GM19035 (cell line): ENCODE results near the gene PHKG2.
"Not testable (repeated sequence)": the region's sequence is repeated elsewhere in the genome, so short reads cannot be mapped to it uniquely, and the experiment has no call there.

Source experiments
- ATAC-seq: cut with Tn5 transposase; IDR thresholded peaks from one replicate; pipeline ENCODE4 v1.9.1; 2021; ENCODE audit not compliant: unreplicated experiment

PHKG2 gene, protein sequence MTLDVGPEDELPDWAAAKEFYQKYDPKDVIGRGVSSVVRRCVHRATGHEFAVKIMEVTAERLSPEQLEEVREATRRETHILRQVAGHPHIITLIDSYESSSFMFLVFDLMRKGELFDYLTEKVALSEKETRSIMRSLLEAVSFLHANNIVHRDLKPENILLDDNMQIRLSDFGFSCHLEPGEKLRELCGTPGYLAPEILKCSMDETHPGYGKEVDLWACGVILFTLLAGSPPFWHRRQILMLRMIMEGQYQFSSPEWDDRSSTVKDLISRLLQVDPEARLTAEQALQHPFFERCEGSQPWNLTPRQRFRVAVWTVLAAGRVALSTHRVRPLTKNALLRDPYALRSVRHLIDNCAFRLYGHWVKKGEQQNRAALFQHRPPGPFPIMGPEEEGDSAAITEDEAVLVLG

DNA sequence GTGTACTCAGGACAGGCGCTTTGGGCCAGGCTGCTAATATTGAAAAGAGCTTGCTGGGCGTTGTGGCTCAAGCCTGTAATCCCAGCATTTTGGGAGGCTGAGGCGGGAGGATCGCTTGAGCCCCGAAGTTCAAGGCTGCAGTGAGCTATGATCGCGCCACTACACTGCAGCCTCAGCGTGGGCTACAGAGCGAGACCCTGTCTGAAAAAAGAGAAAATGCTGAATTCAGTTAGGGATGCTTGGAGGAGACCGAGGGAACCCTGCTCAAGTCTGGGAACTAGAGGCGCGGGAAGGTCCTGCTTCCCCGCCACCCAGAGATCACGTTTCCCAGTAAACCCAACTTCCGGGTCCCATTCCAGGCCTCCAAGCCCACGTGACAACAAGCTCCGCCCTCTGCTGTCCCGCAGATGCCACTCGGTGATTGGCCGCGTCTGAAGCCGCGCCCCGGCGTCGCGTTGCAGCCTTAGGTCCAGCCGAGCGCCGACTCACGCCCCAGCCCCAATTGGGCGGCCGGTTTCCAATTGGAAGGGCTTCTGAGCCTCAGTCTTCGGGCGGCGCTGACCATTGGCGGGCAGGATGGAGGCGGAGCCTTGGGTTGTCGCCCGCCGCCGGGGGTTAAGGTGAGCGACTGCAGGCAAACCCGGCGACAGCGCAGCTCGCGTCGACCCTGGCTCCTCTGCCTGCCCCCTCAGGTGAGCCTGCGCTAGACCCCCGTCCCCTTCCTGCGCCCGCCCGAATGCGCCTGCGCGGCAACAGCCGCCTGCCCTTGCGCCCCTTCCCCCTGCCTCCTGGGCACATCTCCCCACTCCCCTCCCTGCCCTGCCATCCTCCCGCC lies at the start of gene PHKG2:
PHKG2 (plus strand) TSS at position 627 of the 835 bp plus-strand sequence. CDS start 396 bp downstream, outside the sequence.
- peak; percentile 97 for ATAC-seq

DNA sequence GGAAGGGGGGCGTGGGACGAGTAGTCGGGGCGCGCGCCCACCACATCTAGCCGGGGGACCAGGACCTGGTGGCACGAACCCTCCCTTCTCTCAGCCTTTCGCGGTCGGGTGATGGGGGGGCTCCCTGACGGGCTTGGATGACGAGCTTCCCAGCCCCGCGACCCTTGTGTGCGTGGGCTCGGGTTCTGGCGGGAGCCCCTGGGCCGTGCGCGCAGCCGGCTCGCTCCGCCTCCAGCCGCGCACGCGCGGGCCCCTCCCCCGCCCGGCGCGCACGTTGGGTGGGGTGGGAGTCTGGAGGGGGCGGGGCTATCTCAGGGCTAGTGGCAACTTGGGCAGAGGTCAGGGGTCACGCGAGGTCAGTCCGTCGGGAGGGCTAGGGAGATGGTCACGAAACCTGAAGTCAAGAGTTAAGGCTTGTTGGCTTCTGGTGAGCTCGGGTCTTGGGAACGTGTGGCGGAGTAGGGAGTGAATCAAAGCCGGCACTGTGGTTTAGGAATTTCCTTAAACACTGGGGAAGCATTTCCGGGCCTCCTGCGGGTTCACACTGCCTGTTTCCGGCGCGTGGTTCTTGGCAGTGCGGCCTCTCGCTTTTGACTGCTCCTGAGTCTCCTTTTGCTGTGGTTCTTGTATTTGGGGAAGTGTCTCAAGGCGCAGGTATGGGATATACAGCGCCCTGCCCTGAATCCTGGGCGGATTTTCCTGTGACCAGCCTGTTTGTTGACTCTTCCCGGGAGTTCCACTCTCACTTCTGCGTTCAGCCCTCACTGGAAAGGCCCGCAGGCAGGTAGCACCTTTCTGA lies 49.2 kb upstream of the PHKG2 start, which contains the start of gene SRCAP:
SRCAP (plus strand) TSS at position 356 of the 799 bp plus-strand sequence. CDS start 1,654 bp downstream, outside the sequence.
- peak; percentile 33 for ATAC-seq

DNA sequence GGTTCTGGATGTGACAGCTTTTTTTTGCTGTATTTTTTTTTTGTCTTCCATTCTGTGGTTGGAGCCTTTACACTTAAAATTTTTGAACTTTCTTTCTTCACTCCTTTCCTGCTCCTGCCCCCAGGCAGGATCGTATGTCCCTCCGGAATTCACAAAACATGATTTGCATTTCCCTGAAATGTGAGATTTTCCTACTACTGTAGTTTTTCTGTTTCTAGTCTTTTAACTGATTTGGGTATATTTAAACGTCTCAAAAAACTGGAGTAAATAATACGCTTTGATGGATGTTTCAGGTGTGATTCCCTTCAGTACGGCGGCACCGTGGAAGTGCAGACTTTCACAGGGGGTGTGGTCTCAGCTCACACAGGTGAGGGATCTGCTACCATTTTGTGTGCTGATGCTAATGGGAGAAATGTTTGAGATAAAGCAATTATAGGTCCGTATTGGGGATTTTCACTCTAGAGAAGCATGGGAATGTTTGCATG lies 48.6 kb upstream of the PHKG2 start:
- ATAC-seq: no peak

DNA sequence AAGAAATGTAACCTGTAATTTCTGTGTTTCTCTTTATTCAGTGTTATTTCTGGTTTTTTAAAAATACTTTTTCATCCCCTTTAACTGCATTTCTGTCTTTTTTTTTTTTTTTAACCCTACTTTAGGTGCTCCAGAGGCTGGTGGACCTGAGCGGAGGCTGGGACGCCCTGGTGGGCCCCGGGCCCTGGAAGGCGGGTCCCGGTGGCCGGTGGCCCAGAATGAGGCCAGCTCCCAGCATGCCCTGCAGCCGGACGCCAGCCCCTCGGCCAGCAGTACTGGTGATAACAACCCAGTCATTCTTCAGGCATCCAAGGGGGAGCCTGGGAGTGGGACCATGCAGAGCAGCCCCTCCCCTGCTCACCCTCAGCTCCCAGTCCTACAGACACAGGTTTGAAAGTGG lies 47.7 kb upstream of the PHKG2 start:
- ATAC-seq: no peak

DNA sequence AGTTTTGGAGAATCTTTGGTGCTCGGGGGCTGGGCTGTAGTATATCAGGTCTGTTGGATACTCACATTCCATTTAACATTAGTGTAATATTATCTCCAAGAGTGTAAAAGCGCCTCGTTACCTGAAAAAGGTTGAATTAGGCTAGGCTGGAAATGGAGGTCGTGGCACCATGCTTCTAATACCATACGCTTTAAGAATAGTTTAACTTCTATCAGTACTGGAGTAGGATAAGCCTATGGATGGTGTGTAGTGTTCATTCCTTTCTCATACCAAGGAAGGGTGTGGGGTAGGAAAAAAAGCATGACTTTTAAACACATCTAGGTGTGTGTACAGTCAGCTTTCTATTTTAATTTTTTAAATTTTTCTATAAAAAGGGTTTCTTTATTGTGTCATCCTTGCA lies 47.3 kb upstream of the PHKG2 start:
- ATAC-seq: no peak

DNA sequence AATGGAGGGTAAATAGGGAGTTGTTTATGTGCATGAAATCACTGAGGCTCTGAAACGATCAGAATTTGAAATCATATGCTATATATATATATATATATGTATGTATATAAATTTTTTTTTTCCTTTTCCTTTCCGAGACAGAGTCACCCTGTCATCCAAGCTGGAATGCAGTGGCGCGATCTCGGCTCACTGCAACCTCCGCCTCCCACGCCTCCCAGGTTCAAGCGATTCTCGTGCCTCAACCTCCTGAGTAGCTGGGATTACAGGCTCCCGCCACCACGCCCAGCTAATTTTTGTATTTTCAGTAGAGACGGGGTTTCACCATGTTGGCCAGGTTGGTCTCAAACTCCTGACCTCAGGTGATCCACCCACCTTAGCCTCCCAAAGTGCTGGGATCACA lies 45.2 kb upstream of the PHKG2 start:
- ATAC-seq: not testable (repeated sequence)

DNA sequence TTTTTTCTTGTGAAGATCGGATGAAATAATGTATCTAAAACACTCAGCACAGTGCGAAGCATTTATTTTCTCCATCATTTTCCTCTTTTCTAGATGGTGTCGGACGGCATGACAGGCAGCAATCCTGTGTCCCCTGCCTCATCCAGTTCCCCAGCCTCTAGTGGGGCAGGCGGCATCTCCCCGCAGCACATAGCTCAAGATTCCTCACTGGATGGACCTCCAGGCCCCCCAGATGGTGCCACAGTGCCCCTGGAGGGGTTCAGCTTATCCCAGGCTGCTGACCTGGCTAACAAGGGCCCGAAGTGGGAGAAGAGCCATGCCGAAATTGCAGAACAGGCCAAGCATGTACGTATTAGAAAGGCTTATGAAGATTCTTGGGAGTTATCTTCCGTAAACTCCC lies 44.3 kb upstream of the PHKG2 start:
- no peak for ATAC-seq

DNA sequence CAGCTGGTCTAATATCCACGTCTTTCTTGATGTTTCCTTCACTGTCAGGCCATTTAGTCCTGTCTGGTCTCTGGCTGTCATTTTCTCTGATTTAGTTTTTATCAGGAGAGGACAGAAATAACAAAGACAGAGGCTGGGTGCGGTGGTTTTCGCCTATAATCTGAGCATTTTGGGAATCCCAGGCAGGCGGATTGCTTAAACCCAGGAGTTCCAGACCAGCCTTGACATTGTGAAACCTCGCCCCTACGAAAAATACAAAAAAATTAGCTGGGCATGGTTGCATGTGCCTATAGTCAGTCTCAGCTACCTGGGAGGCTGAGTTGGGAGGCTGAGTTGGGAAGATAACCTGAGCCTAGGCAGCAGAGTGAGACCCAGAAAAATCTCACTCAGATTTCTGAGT lies 42.2 kb upstream of the PHKG2 start:
- ATAC-seq: no peak

DNA sequence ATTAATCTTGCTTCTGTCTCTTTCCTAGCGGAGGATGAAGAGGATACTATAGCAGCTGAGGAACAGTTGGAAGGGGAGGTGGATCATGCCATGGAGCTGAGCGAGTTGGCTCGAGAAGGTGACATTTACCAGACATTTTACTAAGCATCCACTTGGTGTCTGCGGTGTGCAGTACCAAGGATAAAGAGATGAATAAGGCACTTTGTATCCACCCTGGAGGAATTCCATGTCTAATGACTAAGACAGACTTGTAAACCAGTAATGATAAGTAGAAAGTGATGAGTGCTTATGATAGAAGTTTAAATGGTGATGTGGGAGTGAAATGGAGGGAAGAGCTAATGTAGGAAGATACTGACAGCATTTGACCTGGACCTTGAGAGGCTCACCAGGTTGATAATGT lies 37.3 kb upstream of the PHKG2 start:
- ATAC-seq: no peak

DNA sequence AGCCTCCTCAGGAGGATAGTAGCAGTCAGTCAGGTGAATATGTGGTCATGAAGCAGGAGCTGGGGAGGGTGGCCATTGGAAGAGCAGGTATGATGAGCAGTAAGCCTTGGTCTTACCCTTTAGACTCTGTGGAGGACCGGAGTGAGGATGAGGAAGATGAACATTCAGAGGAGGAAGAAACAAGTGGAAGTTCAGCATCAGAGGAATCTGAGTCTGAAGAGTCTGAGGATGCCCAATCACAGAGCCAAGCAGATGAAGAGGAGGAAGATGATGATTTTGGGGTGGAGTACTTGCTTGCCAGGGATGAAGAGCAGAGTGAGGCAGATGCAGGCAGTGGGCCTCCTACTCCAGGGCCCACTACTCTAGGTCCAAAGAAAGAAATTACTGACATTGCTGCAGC lies 36.5 kb upstream of the PHKG2 start:
- ATAC-seq: no peak

DNA sequence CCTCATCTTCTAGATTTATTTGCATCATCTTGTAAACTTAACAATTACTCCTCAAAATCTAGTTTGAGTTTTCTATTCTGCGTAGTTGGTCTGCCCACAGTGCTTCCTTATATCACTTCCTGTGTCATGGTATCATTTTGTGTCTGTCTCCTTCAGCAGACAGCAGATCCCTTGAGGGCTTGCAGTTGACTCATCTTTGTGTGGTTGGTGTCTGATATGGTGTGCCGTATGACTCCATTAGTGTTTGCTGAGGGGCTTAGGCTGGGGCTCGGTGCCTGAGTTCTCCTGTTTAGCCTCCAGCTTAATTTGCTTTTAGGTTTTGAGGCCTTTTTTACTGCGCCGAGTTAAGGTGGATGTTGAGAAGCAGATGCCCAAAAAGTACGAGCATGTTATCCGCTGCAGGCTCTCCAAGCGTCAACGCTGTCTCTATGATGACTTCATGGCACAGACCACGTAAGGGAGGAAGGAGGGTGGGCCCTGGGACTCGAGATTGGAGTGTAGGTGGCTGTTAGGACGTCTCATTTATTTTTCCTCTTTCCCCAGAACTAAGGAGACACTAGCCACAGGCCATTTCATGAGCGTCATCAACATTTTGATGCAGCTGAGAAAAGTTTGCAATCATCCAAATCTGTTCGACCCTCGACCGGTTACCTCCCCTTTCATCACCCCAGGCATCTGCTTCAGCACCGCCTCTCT lies 32.3 kb upstream of the PHKG2 start:
- ATAC-seq: no peak

DNA sequence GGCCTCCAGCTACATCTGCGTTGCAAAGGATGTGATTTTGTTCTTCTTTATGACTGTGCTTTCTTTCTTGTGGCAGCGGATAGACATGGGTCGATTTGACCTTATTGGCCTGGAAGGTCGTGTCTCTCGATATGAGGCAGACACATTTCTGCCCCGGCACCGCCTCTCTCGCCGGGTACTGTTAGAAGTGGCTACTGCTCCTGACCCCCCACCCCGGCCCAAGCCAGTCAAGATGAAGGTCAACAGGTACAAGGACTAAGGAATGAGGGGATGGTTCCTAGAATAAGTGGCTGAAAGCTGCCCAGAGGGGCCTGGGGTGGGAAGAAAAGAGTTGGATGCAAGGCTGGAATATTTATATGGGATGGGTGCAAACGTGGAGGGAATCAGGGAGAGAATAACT lies 28.1 kb upstream of the PHKG2 start:
- ATAC-seq: no peak

DNA sequence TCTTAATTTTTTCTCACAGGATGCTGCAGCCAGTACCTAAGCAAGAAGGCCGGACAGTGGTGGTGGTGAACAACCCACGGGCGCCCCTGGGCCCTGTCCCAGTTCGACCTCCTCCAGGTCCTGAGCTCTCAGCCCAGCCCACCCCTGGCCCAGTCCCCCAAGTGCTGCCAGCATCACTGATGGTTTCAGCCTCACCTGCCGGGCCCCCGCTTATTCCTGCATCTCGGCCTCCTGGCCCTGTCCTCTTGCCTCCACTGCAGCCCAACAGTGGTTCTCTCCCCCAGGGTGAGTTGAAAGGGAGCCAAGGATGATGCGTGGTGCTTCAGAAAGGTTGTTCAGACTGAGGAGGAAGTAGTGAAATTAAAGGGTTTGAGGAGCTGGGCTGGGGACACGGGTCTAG lies 27.5 kb upstream of the PHKG2 start:
- ATAC-seq: no peak

DNA sequence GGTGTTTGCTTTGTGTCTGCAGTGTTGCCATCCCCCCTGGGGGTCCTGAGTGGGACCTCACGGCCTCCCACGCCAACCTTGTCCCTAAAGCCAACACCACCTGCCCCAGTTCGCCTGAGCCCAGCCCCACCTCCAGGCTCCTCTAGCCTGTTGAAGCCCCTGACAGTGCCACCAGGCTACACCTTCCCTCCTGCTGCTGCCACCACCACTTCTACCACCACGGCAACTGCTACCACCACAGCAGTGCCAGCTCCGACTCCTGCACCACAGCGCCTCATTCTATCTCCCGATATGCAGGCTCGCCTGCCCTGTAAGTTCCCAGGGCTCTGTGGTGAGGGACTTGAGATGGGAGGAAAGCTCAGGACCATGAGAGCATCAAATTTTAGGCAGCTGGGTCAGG lies 27.1 kb upstream of the PHKG2 start:
- ATAC-seq: no peak

DNA sequence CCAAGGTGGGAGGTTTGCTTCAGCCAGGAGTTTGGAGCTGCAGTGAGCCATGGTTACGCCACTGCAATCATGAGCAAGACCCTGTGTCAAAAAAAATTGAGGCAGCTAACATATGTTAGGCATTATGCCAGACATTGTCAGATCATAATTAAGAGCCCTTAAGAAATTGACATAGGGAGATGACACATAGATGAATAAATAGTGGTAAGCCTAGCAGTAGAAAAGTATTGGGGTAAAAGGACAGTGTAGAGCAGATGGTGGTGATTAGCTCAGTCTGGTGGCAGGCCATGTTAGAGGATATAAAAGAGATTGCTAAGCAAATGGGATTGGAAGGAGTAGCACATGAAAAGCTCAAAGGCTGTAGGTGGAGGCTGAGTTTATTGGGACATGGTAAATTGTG lies 26.6 kb upstream of the PHKG2 start:
- no peak for ATAC-seq

DNA sequence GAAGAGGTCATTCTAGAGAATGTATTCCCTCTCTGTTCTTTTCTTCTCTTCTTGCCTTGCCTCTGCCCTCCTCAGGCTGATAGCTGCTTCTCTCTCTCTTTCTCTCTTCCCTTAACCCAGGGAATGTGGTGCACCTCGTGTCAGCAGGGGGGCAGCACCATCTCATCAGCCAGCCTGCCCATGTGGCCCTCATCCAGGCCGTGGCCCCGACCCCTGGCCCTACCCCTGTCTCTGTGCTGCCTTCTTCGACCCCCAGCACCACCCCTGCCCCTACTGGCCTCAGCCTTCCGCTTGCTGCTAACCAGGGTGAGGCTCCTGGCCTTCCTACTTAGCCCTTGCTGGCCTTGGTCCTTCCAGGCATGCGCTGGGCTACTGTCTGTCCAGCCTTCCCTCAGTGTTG lies 25.8 kb upstream of the PHKG2 start:
- ATAC-seq: no peak

DNA sequence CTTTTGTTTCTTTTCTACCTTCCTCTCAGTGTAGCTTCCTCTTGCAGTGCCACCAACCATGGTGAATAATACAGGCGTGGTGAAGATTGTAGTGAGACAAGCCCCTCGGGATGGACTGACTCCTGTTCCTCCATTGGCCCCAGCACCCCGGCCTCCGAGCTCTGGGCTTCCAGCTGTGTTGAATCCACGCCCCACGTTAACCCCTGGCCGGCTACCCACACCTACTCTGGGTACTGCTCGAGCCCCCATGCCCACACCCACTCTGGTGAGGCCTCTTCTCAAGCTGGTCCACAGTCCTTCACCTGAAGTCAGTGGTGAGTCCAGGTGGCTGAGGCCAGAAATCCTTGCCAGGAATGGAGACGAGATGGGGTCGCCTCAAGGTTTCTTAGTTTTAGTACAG lies 25.3 kb upstream of the PHKG2 start:
- ATAC-seq: no peak

DNA sequence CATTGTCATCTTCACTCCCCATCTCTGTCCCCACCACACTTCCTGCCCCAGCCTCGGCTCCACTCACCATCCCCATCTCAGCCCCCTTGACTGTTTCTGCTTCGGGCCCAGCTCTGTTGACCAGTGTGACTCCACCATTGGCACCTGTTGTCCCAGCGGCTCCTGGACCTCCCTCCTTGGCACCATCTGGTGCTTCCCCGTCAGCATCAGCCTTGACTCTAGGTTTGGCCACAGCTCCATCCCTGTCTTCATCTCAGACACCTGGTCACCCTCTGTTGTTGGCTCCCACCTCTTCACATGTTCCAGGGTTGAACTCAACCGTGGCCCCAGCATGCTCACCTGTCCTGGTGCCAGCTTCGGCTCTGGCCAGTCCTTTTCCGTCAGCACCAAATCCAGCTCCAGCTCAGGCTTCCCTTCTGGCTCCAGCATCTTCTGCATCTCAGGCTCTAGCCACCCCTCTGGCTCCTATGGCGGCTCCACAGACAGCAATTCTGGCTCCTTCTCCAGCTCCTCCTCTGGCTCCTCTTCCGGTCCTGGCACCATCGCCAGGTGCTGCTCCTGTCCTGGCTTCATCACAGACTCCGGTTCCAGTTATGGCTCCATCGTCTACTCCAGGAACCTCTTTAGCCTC lies 24.4 kb upstream of the PHKG2 start:
- ATAC-seq: no peak

DNA sequence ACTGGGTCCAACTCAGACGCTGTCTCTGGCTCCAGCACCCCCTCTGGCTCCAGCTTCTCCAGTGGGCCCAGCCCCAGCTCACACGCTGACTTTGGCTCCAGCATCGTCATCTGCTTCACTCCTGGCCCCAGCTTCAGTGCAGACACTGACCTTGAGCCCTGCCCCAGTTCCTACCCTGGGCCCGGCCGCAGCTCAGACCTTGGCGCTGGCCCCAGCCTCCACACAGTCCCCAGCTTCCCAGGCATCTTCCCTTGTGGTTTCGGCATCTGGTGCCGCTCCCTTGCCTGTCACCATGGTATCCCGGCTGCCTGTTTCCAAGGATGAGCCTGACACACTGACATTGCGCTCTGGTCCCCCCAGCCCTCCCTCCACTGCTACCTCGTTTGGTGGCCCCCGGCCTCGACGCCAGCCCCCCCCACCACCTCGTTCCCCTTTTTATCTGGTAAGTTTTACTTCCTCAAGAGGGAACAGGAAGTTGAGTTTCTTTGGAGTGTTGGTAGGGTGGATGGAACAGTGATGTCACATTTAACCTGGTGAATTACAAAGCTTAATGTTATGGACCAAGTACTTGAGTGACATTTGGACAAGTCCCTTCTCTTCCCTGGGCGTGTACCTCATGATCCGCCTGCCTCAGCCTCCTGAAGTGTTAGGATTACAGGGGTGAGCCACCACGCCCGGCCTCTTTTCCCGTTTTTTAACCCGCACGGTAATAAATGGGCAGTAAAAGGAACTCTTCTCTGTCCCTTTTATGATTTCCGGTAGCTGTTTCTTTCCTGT lies 23.4 kb upstream of the PHKG2 start:
- no peak for ATAC-seq
